ENCODE data around the gene TM7SF3.
"Not testable (repeated sequence)": the region's sequence is repeated elsewhere in the genome, so short reads cannot be mapped to it uniquely, and the experiment has no call there.

Gene TM7SF3

DNA sequence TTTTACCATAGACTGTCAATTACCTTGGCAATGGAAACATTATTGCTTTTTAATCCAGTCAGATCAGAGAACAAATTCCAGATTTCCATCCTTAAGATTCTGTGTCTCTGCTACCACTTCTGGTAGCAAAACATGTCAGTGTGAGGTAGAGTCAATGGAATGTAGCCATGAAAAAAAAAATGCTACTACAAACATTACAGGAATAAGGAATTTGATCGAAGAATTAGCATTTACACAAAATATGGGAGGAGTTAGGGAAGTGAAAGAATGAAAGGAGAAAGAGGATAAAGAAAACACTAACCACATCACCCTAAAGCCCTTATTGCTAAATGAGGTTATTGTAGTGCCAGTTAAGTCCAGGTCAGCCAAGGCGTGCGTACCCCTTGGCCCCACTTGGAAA lies 17.3 kb upstream of the TM7SF3 start:
- DNase-seq (ENCODE audit: low read depth), result no peak
- TF ChIP-seq, protein P1, sequence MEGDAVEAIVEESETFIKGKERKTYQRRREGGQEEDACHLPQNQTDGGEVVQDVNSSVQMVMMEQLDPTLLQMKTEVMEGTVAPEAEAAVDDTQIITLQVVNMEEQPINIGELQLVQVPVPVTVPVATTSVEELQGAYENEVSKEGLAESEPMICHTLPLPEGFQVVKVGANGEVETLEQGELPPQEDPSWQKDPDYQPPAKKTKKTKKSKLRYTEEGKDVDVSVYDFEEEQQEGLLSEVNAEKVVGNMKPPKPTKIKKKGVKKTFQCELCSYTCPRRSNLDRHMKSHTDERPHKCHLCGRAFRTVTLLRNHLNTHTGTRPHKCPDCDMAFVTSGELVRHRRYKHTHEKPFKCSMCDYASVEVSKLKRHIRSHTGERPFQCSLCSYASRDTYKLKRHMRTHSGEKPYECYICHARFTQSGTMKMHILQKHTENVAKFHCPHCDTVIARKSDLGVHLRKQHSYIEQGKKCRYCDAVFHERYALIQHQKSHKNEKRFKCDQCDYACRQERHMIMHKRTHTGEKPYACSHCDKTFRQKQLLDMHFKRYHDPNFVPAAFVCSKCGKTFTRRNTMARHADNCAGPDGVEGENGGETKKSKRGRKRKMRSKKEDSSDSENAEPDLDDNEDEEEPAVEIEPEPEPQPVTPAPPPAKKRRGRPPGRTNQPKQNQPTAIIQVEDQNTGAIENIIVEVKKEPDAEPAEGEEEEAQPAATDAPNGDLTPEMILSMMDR (IDR thresholded peaks at IDR 0.05; ENCODE audit: control insufficient read depth, extremely low read depth, insufficient read depth), result no peak
- no peak overlapping the region for H3K4me3 ChIP-seq (ENCODE audit: low read depth, low read length)

DNA sequence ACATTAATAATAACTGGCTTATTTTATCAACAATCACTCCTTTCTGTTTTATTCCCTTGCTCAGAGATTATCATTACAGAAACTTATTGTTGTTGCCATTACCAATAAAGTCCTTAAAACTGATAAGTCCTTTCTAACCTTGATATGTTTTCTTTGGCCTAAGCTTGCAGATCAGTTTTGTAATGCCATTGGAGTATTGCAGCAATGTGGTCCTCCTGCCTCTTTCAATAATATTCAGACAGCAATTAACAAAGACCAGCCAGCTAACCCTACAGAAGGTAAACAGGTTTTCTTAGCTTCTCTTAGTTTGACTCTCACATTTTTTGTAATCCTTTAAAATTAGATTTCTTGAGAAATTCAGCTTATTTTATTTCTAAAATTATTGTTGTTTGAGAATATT lies 12.1 kb upstream of the TM7SF3 start:
- no peak overlapping the region for H3K4me3 ChIP-seq (ENCODE audit: low read depth, low read length)
- TF ChIP-seq, protein P1 (IDR thresholded peaks at IDR 0.05; ENCODE audit: control insufficient read depth, extremely low read depth, insufficient read depth), result no peak
- DNase-seq (ENCODE audit: low read depth), result no peak

DNA sequence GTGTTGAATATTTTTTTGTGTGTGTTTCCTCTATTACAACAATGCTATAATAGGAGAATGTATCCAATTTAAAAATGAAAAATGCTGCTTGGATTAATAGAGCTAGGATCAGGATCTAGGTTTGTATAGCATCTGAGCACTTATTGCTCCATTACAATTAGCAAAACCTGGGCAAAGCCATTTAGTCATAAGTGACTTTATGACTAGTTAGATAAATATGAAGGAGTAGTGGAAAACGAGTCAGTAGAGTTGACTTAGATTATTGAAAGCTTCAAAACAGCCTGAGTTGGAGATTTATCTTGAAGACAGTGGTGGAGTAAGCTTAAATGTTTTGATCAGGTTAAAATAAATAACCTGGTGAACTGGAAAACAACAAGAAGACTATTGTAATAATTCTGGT lies 10.9 kb upstream of the TM7SF3 start:
- DNase-seq (ENCODE audit: low read depth), result no peak
- no peak overlapping the region for H3K4me3 ChIP-seq (ENCODE audit: low read depth, low read length)
- TF ChIP-seq, protein P1 (IDR thresholded peaks at IDR 0.05; ENCODE audit: control insufficient read depth, extremely low read depth, insufficient read depth), result no peak

DNA sequence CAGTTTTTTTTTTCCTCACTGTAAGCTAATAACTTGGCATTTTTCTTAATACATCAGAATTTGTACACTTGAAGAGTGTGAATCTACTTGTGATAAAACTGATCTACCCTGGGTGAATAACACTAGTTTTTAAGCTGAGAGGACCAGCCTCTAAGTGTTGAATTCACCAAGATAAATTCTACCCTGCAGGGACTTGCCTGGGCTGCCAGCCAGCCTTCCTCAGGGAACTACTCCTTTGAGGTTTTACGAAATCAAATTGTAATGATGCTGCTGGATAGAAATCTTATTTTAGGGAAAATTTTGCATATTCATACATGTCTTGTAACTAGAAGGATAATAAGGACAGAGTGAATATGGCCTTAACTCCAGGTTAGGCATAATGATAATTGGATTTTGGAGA lies 10.1 kb upstream of the TM7SF3 start:
- TF ChIP-seq, protein P1 (IDR thresholded peaks at IDR 0.05; ENCODE audit: control insufficient read depth, extremely low read depth, insufficient read depth), result no peak
- H3K4me3 ChIP-seq (ENCODE audit: low read depth, low read length), result no peak overlapping the region
- DNase-seq (ENCODE audit: low read depth), result no peak

DNA sequence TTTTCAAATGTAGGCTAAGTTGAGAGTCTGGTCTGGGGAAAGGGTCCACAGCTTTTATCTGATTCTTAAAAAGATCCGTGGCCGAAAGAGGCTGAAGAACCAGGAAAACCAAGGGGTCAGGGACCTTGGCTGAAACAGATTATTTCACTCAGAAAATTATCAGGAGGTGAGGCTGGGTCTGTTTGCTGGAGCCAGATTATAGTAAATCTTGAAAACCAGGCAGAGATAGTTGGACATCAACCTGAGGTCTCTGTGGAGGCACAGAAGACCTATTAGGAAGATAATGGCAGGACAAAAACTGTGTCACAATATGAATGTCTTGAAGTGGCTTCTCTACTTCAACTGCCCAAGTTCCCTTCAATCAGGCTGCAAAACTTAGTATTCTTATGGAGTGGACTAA lies 6.6 kb upstream of the TM7SF3 start:
- no peak for DNase-seq (ENCODE audit: low read depth)
- no peak overlapping the region for H3K4me3 ChIP-seq (ENCODE audit: low read depth, low read length)
- TF ChIP-seq, protein P1 (IDR thresholded peaks at IDR 0.05; ENCODE audit: control insufficient read depth, extremely low read depth, insufficient read depth), result no peak

DNA sequence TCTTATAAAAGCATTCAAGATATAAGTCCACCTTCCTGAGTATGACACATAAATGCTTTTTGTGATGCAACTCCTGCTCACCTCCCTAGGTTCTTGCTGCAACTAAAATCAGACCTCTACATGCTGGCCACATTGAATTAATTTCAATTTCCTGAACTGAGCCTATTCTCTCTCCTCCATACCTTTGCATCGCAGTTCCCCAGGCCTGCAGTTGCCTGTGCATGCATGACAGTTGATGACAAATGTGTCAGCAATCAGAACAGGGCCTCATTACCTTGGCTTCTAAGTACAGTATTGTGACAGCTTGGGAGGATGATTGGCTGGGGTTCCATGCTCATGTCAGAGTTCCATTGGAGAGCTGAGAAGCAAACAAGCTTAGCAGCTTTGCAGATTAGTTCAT lies 3.9 kb upstream of the TM7SF3 start:
- no peak for DNase-seq (ENCODE audit: low read depth)
- H3K4me3 ChIP-seq (ENCODE audit: low read depth, low read length), result no peak overlapping the region
- TF ChIP-seq, protein P1 (IDR thresholded peaks at IDR 0.05; ENCODE audit: control insufficient read depth, extremely low read depth, insufficient read depth), result no peak

DNA sequence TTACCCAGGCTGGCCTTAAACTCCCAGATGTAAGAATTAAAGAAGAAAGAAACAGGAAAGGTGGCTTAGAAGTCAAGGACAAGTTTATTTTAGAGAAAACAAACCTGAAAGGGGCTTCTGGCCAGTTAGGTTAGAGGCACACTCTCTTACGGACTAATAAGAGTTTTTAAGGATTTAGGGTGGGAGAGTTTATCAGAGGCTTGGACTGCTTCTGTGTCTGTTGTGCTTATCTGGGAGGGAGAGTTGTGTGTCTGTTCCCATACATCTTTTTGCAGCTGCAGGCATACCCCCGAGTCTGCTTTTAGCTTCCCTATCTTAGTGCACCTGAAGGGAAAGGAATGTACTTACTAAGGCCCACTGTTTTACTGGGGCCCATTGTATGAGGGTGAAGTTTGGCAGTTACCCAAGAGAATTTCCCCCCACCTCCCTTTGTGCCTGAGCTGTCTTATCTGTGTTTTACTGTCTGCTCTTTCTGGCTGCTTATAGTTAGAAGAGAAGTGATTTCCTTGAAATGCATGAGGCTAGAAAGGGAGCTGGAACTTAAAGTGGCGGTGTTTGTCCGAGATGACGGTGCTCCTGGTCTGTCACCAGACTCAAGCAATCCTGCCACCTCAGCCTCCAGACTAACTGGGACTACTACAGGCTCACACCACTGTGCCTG lies 3.1 kb upstream of the TM7SF3 start:
- not testable (repeated sequence) for DNase-seq (ENCODE audit: low read depth); H3K4me3 ChIP-seq (ENCODE audit: low read depth, low read length)

All from LNCaP clone FGC (cell line).